GM12878 (cell line): ENCODE data around the gene SRL. TPM values are rescaled to one million over a fixed set of nuclear protein-coding genes. Genes with fewer than 3 reads are reported as not detected.

Experiments
- CHD4 ChIP-seq: fragments of 200-600 bp; sonication (generic); IDR thresholded peaks from 2 replicates; pipeline ENCODE4 v1.6.1; 2016; ENCODE audit warnings: mild to moderate bottlenecking
- NBN ChIP-seq: fragments of 450-650 bp; IDR thresholded peaks from 2 replicates; pipeline ENCODE4 v1.6.1; 2016
- RELA ChIP-seq: fragments of 450-650 bp; IDR thresholded peaks from 2 replicates; pipeline ENCODE4 v1.8.0; 2014; ENCODE audit warnings: borderline replicate concordance; ENCODE audit not compliant: partially characterized antibody
- polyA plus RNA-seq, 11 experiments: library from polyadenylated mRNA; depleted of rRNA in 4 of 11; unstranded in 6 of 11; stranded (reverse) in 5 of 11; fragments of >200 nt; fragmentation: Nextera tagmentation in 4 of 11; fragmentation: Illumina TruSeq in 1 of 11; extraction: Ambion mirVana in 4 of 11; extraction: Trizol in 1 of 11; gene quantifications; 1 replicate in 1 of 11; 2 replicates in 10 of 11; pipeline versions ENCODE4 v1.2.1 to v1.2.3, GENCODE V29; 2011 to 2016; ENCODE audit warnings: inconsistent platforms in 2 of 11, missing spikeins in 2 of 11, low read depth in 1 of 11
- total RNA-seq, 4 experiments: library from RNA; depleted of rRNA in 3 of 4; stranded (reverse); fragments of >200 nt in 3 of 4; fragmentation: Illumina TruSeq in 1 of 4; extraction: Trizol in 1 of 4; gene quantifications; 2 replicates each; pipeline versions ENCODE4 v1.2.1 to v1.2.3, GENCODE V29; 2013 to 2021
- TF ChIP-seq, protein P1 (sequence below): IDR thresholded peaks from 2 replicates; pipeline ENCODE4 v1.6.1; 2012; ENCODE audit warnings: low read length, inconsistent platforms
- TF ChIP-seq, protein P2 (sequence below), 3 experiments: IDR thresholded peaks in 2 of 3; conservative IDR thresholded peaks in 1 of 3; 2 replicates each; pipeline ENCODE4 v1.5.1; 2011; ENCODE audit warnings: low read depth in 3 of 3, low read length in 3 of 3, mild to moderate bottlenecking in 3 of 3, control low read depth in 2 of 3, moderate library complexity in 2 of 3, inconsistent platforms in 1 of 3, mixed read lengths in 1 of 3; ENCODE audit not compliant: control insufficient read depth in 2 of 3, insufficient read depth in 1 of 3; ENCODE audit errors: extremely low read depth in 1 of 3
- TF ChIP-seq, protein P3 (sequence below): IDR thresholded peaks from 2 replicates; pipeline ENCODE4 v1.6.1; 2012; ENCODE audit warnings: low read depth, low read length, improper control_type of control experiment
- TF ChIP-seq, protein P4 (sequence below): fragments of 450-650 bp; conservative IDR thresholded peaks from 2 replicates; pipeline ENCODE4 v1.6.1; 2017; ENCODE audit warnings: mild to moderate bottlenecking, moderate library complexity

SRL gene
- total and polyA plus RNA-seq, 10 of the 15 experiments (the other 5 are each of a cell fraction or from before 2014, with no cell fraction given) = not detected

DNA sequence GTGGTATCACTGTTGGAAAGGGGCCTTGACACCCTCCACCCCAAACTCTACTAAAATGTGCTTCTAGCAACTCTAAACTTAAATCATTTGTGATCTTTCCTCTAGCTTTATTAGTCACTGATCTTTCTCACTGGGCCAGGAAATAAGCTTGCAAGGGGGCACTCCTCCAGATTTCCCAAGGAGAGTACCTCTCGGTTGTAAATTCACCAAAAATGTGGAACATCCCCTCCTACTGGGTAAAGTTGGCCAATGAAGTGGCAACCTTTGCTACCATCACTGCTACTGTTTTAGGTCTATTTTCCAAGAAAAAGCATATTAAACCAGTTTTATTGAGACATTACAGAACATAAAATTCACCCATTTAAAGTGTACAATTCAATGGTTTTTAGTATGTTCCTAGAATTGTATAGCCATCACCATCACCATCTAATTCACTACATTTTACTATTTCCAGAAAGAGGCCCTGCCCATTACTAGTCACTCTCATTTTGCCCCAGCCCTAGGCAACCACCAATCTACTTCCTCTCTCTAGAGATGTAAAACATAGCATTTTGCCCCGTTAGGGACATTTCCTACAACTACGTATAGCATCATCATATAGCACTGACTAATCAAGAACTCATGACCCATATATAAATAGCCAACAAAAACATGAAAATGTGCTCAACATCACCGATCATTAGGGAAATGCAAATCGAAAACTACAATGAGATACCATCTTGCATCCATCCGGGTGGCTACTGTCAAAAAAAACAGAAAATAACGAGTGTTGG, 81.0 kb downstream of the SRL start (continued):
- TF ChIP-seq, protein P1, sequence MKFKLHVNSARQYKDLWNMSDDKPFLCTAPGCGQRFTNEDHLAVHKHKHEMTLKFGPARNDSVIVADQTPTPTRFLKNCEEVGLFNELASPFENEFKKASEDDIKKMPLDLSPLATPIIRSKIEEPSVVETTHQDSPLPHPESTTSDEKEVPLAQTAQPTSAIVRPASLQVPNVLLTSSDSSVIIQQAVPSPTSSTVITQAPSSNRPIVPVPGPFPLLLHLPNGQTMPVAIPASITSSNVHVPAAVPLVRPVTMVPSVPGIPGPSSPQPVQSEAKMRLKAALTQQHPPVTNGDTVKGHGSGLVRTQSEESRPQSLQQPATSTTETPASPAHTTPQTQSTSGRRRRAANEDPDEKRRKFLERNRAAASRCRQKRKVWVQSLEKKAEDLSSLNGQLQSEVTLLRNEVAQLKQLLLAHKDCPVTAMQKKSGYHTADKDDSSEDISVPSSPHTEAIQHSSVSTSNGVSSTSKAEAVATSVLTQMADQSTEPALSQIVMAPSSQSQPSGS = no peak
- TF ChIP-seq, protein P2, sequence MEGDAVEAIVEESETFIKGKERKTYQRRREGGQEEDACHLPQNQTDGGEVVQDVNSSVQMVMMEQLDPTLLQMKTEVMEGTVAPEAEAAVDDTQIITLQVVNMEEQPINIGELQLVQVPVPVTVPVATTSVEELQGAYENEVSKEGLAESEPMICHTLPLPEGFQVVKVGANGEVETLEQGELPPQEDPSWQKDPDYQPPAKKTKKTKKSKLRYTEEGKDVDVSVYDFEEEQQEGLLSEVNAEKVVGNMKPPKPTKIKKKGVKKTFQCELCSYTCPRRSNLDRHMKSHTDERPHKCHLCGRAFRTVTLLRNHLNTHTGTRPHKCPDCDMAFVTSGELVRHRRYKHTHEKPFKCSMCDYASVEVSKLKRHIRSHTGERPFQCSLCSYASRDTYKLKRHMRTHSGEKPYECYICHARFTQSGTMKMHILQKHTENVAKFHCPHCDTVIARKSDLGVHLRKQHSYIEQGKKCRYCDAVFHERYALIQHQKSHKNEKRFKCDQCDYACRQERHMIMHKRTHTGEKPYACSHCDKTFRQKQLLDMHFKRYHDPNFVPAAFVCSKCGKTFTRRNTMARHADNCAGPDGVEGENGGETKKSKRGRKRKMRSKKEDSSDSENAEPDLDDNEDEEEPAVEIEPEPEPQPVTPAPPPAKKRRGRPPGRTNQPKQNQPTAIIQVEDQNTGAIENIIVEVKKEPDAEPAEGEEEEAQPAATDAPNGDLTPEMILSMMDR (IDR thresholded peaks at IDR 0.05 in 2 of 3, conservative IDR thresholded peaks at IDR 0.05 in 1 of 3; ENCODE audit: control insufficient read depth in 2 of 3, extremely low read depth in 1 of 3, insufficient read depth in 1 of 3, low read depth in 3 of 3, low read length in 3 of 3) = no peak
- TF ChIP-seq, protein P3, sequence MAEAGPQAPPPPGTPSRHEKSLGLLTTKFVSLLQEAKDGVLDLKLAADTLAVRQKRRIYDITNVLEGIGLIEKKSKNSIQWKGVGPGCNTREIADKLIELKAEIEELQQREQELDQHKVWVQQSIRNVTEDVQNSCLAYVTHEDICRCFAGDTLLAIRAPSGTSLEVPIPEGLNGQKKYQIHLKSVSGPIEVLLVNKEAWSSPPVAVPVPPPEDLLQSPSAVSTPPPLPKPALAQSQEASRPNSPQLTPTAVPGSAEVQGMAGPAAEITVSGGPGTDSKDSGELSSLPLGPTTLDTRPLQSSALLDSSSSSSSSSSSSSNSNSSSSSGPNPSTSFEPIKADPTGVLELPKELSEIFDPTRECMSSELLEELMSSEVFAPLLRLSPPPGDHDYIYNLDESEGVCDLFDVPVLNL = no peak
- TF ChIP-seq CHD4 = no peak
- TF ChIP-seq RELA = no peak
- TF ChIP-seq, protein P4, sequence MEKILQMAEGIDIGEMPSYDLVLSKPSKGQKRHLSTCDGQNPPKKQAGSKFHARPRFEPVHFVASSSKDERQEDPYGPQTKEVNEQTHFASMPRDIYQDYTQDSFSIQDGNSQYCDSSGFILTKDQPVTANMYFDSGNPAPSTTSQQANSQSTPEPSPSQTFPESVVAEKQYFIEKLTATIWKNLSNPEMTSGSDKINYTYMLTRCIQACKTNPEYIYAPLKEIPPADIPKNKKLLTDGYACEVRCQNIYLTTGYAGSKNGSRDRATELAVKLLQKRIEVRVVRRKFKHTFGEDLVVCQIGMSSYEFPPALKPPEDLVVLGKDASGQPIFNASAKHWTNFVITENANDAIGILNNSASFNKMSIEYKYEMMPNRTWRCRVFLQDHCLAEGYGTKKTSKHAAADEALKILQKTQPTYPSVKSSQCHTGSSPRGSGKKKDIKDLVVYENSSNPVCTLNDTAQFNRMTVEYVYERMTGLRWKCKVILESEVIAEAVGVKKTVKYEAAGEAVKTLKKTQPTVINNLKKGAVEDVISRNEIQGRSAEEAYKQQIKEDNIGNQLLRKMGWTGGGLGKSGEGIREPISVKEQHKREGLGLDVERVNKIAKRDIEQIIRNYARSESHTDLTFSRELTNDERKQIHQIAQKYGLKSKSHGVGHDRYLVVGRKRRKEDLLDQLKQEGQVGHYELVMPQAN = no peak
- no peak for TF ChIP-seq NBN
